OCI-M2 (cell line): ENCODE data around the gene CCDC106.

ENCODE experiments used
- DNase-seq: peaks from one replicate; lab custom pipeline; 2025; ENCODE audit not compliant: unreplicated experiment; lab: John Stamatoyannopoulos, UW

Gene CCDC106

DNA sequence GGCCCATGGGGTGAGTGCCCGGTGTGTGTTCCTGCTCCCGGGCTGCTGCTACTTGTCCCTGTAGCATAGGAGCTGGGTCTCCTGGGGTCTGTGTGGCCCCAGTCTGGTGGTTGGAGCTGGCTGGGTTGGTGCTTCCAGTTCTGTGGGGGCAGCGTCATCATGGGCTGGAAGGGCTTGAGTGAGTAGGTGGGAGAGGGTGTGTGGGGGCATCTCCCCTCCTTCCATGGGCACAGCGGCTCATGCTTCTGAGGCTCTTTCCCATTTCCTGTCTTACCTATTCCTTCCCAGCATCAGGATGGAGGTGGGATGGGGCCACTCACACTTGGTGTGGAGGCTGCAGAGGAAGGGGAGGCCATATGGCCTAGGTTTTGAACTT is 19.0 kb downstream of the CCDC106 start:
- DNase-seq: no peak

DNA sequence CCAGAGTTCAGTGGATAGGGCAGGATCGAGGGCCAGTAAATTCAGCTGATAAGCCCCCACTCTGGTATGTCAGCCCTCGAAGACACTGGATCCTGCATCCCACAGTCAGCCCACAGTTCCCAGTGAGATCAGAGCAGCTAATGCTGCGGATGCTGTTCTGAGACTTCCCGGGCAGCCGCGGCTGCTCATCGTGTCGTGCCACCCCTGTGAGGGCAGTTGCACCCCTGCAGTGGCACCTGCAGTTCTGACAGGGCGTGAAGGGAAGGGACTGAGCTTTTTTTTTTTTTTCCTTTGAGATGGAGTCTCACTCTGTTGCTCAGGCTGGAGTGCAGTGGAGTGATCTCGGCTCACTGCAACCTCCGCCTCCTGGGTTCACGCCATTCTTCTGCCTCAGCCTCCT is 19.5 kb downstream of the CCDC106 start:
- DNase-seq: no peak

DNA sequence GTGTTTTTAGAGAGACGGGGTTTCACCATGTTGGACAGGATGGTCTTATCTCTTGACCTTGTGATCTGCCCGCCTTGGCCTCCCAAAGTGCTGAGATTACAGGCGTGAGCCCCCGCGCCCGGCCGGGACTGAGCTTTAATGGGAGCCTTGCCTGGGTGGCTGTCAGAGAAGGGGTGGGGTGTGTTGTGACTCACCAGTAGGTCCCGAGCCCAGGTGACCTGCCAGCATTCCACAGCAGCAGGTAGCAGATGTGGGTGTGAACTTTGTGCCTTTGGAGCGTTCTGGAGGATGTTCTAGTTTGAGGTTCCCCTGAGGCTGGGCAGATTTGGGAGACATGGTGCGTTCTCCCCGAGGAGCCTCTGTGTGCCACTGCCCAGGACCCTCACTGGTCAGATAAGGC is 19.9 kb downstream of the CCDC106 start:
- DNase-seq: no peak

DNA sequence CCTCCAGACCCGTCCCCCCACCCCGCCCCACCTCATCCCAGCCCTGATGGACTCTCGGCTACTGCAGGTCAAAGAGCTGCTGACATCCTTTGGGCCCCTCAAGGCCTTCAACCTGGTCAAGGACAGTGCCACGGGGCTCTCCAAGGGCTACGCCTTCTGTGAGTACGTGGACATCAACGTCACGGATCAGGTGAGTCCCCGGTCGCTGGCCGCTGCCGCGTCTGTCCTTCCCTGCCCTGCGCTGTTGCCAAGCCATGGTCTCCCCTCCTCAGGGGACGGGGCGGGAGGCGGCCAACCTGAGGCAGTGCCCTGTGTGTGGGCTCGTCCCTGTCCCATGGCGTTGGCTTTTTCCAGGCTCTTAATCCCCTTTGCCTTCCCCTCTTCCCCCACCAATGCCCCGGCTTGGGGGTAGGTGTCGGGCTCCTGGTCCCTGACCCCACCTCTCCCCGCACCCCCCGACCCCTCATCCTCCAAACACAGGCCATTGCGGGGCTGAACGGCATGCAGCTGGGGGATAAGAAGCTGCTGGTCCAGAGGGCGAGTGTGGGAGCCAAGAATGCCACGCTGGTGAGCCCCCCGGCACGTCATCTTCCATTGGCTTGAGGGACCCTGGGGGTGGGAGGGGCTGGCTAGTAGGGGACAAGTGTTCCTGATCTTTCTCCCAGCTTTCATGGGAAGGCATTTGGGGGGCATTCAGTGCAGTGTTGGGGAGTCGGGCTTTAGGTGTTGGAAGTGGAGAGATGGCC is 20.8 kb downstream of the CCDC106 start:
- DNase-seq: no peak

DNA sequence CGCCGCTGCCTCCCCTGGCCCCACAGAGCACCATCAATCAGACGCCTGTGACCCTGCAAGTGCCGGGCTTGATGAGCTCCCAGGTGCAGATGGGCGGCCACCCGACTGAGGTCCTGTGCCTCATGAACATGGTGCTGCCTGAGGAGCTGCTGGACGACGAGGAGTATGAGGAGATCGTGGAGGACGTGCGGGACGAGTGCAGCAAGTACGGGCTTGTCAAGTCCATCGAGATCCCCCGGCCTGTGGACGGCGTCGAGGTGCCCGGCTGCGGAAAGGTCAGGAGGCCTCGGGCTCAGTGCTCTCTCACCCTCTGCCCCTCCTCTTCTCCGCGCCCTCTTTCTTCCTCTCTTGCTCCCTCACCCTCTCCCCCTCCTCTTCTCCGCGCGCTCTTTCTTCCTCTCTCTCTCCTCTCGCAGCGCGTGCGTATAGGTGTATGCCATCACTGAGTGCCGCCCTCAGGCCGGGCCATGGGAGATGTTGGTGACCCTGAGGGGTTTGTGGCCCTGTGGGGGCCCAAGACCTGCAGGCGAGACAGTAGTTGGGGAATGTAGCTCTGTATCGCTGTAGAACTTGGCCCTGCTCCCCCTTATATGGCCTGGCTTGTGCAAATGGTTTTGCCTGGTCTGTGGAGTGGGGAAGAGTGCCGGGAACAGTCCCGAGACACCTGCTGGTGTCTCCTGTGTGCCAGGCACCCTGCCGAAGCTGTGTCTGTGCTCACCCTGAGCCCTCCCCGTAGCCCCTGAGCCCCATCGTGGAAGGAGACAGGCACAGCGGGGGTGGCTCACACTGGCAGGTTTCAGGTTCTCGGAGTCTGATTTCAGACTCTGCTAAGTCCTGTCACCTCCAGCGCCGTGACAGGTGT is 21.6 kb downstream of the CCDC106 start:
- DNase-seq: no peak

DNA sequence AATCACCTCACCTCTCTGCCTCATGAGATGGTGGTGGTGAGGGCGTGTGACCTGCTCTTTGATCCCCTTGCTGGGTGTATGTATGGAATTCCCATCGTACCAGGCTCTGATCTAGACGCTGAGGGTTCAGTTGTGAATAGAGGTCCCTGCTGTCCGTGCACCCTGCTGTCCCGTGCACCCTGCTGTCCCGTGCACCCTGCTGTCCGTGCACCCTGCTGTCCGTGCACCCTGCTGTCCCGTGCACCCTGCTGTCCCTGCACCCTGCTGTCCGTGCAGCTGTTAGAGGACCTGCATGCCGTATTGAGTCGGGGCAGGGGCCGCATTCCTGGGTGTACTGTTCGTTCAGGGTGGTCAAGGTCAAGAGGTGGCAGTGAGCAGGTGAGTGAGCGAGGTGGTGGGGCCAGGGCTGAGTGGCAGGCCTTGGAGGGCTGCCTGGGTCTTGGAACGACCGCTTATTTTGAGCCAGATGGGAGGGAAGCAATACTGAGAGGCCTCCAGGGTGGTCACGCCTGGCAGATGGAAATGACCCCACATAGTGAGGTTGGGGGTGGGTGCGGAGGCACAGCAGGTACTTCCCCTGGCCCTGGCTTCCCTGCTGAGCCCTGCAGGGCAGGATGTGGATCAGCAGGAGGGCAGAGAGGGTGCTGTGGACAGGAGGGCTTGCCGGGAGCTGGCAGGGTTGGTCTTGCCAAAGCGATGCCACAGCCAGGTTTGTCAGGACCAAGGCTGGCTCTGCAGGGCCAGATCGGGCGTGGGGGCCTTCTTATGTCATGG is 22.5 kb downstream of the CCDC106 start:
- DNase-seq: no peak

DNA sequence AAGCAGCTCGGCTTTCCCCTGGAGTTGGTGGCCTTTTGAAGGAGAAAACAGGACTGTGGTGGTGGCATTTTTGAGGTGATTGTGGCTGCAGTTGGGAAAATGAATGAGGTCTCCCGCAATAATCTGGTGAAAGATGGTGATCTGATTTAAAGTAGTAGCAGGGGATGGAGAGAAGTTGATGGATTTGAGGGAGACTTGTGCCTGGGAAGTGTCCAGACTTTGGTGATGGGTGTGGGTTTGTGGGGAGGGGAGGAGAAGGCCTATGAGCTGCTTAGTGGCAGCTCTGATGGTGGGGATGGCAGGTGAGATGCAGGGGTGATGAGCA is 23.0 kb downstream of the CCDC106 start:
- no peak for DNase-seq

DNA sequence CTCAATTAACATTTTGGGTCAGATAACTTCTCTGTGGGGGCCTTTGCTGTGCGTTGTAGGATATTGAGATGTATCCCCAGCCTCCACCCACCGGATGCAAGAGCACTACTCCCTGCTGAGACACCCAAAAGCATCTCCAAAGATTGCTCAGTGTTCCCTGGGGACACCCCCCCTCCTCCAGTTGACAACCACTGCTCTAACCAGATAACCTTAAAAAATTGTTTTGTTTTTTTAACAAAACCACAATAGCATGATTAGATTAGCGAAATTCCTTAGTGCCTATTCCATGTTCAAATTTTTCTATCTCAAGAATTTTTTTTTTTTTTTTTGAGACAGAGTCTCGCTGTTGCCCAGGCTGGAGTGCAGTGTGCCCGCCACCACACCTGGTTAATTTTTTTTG is 24.4 kb downstream of the CCDC106 start:
- DNase-seq: peak; percentile 71

DNA sequence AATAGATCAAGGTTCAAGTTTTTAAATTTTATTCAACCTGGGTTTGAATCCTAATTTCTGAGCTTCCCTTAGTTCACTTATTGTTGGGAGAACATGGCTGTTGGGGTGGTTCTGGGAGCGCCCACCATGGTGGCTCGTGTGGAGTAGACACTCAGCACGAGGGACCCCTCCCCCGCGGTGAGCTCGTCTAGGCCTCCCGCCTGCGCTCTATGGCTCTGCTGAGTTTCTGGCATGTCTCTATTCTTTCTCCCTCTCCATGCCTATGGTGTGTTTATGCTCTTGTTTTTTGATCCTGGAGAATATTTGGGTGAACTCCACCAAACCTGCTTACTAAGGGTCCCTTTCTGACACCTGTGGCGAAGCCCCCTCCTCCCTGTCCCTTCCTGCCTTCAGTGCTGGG is 25.5 kb downstream of the CCDC106 start:
- no peak for DNase-seq

DNA sequence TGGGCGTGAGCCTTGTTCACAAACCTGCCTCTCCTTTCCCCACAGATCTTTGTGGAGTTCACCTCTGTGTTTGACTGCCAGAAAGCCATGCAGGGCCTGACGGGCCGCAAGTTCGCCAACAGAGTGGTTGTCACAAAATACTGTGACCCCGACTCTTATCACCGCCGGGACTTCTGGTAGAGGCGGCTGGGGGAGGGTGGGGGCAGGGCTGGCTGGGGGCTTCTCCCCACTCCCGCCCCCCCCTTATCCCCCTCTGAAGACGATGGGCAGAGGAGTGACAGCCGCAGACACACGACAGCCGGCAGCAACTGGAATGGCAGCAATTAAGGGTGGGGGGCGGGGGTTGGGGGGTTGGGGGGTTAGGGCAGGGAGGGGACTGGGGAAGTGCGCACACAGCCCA is 25.9 kb downstream of the CCDC106 start:
- peak; percentile 79 for DNase-seq

DNA sequence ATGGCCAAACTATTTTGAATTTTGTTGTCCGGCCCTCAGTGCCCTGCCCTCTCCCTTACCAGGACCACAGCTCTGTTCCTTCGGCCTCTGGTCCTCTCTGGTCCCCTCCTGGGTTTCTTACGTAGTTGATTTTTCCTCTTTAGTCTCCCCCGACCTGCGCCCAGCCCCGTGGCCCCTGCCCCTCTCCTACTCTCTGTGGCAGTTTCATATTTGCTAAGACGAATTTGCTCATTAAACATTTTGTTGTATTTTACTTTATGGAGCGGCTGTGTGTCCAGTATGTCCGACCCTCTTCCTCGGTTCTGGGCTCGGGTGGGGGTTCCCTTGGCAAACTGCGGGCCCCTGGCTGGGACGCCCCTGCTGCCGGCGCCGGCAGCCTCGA is 26.4 kb downstream of the CCDC106 start:
- no peak for DNase-seq

DNA sequence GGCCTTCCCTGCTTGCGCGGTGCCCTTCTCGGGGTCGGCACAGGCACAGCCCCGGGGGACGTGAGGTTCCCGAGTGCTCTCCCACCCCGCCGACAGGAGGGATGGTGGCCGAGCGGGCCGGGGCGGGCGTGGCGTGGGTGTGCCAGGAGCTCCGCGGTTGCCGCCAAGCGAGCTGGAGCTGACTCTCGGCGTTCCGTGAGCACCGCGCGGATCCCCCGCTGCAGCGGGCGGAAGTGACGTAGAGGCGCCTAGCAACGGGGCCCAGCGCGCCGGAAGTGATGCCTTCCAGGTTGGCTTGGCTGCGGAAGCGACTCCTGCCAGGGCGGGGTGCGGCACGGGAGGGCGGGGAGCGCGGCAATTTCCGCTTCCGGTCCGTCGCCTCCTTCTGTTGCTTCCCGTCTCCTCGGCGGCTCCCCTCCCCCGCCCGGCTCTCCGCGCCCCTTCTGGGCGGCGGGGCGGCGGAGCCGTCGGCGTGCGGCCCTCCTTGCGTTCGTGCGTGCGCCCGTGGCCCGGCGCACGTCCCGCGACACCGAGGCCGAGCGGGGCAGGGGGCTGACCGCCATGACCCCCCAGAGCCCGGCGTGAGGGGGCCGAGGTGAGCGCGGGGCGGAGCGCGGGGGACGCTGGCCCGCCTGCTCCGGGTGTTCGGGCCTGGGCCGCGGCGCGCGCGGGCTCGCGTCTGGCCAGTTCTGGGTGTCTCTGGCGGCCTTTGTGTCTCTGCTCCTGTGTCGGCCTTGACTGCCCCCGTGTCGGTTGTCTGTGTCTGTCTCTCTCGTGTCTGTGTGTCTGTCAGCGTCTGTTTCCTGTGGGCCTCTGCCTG is 27.0 kb downstream of the CCDC106 start, which contains the start of gene EPN1:
Gene EPN1 (plus strand): TSS at position 386 of the 820 bp plus-strand sequence. CDS start 3,402 bp downstream, outside the sequence.
- peak; percentile 86 for DNase-seq

DNA sequence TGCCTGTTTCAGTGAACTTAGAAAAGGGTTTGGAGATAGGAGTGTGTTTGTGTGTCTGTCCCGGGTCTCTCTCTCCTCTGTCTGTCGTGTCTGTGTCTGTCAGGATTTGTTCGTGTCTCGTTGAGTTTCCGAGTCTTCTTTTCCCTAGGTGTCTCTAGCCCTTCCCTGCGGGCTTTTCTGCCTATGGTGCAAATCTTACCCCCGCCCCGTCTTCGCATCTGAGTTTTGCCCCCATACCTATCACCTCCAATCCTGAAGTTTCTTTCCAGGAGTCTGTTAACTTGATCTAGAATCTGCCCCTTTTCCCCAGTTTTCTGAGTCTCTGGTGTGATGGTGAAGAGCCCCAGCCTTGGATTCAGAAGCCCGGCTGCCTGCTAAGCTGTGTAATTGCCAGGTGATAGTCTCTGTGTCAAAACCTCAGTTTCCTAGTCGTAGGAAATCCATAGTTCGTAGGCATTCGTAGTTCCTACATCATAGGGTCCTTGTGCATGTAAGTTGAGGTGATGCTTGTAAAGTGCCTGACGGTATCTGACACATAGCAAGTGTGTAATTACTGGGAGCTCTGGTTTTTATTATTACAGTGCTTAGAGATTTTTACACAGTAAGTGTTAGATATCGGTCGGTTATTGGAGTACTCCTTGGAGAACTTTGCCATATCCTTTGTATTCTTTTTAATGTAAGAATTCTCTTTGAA is 27.8 kb downstream of the CCDC106 start:
- DNase-seq: no peak

DNA sequence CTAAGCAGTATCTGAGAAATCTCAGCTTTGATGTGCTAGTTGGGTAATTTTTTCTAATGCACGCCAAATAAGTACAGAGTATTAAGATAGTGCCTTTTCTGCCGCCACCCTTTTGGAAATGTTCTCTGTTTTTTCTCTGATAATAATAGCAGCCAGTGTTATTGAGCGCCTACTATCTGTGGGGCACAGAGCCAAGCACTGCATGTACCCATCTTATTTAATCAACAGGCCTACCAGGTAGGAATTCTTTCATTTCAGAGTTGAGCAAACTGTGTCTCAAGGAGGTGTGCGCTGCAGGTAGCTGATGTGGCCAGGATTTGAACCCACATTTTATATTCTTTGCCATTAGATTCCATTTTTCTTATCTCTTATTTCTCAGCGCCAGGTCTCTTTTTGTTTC is 28.4 kb downstream of the CCDC106 start:
- DNase-seq: no peak

DNA sequence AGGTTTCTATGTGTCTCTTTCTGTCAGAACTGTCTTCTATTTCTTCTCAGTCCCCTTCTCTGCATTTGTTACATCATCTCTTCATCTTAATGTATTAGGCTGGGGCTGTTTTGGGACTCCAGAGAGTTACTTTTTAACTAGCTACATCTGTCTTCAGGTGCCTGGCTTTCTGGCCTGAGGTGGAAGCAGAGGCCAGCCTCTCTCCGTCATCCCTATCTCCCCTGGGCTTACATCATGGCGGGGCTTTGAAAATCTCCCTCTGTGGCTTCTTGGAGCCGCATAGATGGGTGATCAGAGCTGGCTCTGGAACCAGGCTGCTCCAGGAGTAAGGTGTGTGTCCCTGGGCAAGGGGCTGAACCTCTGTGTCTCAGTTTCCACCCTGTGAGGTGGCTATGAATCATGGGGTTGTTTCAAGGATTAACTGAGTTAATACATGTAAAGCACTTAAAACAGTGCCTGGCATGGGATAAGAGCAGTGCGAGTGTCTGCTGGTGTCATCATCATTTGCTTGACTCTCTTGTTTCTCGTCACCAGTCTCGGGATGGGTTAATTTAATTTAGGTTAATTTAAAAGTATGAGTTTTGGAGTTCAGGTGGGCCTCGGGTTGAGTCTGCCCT is 29.0 kb downstream of the CCDC106 start:
- no peak for DNase-seq

DNA sequence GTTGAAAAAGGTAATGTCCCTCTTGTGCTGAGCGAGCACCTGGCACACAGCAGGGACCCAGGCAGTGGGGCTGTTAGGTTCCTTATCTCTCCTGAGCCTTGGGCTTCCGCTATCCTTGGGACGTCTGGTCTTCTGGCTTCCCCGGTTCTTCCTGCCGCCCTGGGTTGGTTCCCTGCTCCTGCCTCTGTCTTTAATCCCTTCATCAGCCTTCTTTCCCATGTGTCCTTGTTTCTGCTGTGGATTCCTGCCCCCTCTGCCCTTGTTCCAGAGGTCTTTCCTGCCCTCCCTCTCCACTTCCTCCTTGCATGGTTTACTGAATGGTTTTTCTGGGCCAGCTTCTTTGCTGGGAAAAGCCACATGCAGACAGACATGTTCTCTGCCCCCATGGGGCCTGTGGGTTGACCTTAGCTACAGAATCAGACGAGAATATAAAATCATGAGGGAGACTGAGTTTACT is 29.6 kb downstream of the CCDC106 start:
- DNase-seq: no peak

DNA sequence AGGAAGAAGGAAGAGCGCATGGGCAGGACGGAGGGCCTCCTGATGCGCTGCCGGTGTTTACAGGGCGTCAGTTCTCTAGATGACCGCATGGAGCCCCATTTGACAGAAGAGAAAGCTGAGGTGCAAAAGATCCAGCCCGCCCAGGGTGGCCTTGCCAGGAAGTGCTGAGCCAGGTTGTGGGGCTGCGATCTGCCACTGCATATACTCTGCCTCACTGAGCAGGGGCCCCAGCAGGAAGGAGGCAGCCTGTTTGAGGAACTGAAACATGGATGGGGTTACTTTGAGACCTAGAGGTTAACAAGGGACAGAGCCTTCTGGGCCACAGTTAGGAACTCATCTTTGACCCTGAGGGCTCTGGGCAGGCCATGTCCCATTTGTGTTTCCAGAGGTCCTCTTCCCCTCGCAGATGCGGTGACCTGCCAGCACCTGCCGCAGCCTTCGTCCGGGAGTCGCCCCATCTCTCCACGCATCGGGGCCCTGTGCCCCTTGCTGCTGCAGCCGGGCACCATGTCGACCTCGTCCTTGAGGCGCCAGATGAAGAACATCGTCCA is 30.2 kb downstream of the CCDC106 start:
- no peak for DNase-seq

DNA sequence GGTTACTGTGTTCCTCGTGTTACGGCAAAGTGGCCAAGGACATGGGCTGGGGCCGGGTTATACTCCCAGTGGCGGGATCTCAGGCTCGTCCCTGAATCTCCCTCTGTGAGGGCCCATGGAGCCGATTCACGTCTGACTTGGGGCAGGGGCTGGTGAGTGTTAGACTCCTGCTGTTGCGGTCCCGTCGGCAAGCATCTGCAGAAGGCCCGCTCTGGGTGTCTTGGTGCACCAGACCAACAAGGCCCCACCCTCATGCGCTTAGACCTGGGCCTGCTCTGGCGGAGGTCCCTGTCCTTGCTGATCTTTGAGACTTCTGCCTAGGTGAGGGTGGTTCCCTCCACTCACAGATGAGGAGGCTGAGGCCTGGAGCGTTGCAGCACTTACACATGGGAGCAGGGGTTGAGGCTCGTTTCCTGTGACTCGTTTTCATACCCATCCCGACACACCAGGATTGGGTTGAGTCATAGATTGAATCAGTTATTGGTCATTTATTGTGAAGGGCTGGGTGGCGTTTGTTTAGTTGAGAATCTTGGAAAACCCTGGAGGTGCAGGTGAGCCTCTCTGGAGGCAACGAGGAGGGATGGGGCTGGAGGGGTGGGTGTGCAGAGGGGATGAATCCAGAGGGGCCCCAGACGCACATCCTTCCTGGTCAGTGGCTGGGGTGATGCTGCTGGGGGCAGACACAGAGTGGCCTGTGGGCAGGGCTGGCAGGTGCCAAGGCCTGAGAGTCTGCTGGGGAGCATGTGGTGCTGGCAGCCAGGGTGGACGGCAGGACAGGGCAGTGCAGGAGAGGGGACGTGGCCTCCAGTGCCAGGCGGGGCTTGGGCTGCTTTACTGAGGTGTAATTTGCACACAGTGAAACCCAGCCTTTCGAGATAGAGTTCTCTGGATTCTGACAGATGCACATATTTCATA is 31.6 kb downstream of the CCDC106 start:
- DNase-seq: no peak
